Kidney tubule cell (primary cell): Measurements from ENCODE around the gene ATP6V1F.

Source experiments
- DNase-seq: peaks from one replicate; pipeline ENCODE4 v3.0.0-alpha.2; 2018; ENCODE audit warnings: low spot score

Gene ATP6V1F

GRCh38 chr7:128884561-128885369 lies 22.1 kb downstream of the ATP6V1F start:
- no peak for DNase-seq

DNA sequence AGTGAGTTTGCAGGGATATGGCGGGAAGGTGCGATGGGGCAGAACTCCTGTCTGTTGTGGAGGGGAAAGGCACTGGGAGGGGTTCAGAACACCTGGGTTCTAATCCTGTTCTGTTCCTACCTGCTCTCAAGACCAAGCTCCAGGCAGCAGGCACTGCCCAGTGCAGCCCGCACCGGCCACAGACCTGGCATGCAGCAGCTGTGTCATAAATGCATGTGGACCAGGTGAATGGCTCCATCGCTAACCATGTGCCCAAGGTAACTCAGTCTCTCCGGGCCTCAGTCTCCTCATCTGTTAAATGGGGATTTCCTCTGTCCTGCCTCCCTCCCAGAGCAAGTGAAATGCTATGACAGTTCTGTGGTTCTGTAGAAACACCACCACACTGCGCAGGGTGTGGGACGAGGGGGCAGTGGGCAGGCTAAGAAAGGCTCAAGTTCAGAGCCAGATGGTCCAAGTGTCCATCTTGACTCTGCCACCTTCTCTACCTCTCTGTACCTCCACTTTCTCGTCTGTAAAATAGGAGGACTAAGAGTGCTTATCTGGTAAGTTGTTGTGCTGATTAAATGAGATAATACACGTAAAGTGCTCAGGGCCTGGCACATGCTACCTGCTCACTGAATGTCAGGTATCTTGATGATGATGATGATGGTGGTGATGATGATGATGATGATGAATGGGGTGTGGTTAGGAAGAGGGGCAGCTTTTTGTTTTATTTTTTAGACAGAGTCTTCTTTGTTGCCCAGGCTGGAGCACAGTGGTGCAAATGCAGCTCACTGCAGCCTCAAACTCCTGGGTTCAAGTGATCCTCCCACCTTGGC lies 22.9 kb downstream of the ATP6V1F start:
- no peak for DNase-seq

- DNase-seq = no peak
These were observed 23.9 kb downstream of the ATP6V1F start for GRCh38 chr7:128886391-128887168.

GRCh38 chr7:128887169-128888038 lies 24.7 kb downstream of the ATP6V1F start:
- no peak for DNase-seq

GRCh38 chr7:128888039-128888755 lies 25.5 kb downstream of the ATP6V1F start:
- no peak for DNase-seq

DNA sequence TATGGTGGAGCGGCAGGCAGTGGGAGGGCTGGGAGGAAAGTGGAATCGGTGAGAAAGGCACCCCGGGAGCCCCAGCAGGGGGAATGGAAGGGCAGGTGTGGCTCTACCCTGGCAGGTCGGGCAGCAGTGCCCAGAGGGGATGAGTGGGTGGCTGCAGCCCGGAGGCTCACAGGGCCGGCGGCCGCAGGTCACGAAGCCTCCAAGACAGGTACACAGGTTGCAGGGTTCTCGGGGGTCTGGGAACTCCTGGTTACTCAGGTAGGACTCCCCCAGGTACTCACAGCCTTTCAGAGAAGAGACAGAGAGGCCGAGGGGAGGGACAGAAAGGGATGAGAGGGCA lies 26.1 kb downstream of the ATP6V1F start:
- no peak for DNase-seq

DNA sequence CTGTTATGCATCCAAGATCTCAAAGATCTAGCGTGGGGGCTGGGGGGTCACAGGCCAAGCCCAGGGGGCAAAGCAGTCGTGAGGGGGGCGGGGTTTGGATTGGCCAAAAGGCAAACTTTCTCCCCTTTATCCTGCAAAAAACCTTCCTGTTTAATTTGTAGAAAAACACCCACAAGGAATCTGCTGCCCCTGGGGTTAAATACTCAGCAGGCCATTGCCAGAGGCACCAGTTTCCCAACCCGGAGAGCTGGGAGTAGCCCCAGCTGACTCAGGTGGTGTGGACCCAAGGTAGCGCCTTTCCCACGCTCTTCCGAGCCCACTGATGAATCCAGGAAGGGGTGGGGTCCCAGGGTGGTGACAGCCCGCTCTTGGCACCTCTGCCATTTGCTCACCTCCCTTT lies 26.5 kb downstream of the ATP6V1F start:
- no peak for DNase-seq

GRCh38 chr7:128890306-128891109 lies 27.9 kb downstream of the ATP6V1F start:
- no peak for DNase-seq

GRCh38 chr7:128891110-128891941 lies 28.7 kb downstream of the ATP6V1F start:
- DNase-seq = no peak

DNA sequence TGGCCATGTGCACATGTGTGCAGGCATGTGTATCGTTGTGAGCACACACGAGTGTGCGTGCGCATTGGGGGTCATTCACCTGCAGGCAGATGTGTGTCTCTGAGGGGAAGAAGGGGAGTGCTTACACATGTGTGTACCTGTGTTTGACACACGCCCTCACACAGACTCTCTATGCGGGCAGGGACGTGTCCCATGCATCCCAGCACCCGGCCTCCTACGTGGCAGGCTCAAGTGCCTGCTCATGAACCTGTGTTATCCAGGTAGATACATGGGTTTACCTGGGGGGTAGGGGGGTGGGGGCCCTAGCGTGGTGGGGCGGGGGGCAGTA lies 29.2 kb downstream of the ATP6V1F start:
- no peak for DNase-seq

DNA sequence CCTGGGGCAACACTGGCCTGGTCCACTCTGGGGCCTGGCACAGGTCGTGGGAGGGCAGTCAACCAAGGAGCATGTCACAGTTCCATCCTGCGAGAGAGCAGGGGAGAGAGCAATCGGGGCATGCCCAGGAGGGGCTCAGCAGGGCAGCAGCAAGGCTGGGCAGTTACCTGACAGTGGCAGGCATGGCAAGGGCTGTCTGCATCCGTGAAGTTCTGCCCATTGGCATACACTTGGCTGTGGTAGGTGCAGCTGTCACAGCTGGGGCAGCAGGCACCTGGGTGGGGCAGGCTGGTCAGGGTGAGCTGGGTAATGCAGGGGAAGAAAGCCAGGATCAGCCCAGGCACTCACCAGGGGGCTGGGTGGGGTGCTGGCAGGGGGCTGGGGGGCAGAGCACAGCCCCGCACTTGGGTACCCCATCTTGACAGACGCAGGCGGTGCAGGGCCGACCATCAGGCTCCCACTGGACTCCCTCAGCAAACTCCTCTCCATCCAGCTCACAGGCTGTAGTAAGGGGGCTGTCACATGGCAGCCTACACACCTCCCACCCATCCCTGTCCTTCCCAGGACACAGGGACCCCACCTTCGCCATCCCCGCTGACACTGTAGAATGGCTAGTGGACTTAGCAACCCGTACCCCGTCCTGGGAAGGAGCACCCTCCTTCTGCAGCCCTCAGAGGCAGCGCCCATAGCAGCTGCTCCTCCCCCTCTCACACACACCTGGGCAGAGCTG lies 30.0 kb downstream of the ATP6V1F start:
- no peak for DNase-seq

GRCh38 chr7:128893251-128894100 lies 30.8 kb downstream of the ATP6V1F start:
- DNase-seq = peak; percentile 74

DNA sequence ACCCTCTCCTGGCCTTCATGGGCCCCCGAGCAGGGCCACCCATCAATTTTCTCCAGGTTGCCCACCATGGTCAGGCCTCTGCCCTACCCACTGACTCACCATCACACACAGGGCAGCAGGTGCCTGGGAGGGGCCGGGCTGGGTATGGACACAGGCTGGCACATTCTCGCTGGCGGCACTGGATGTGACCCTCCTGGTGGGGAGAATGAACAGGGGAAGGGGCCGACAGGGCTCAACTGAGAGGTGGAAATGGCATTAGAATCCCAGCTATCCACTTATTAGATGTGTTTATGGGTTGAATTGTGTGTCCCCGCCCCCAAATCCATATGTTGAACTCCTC lies 31.4 kb downstream of the ATP6V1F start:
- DNase-seq = no peak

- DNase-seq = no peak
These were observed 32.7 kb downstream of the ATP6V1F start for GRCh38 chr7:128895320-128895719.

- no peak for DNase-seq
These were observed 36.7 kb downstream of the ATP6V1F start for GRCh38 chr7:128899392-128899791.

- no peak for DNase-seq
These were observed 37.6 kb downstream of the ATP6V1F start for GRCh38 chr7:128900237-128900636.

DNA sequence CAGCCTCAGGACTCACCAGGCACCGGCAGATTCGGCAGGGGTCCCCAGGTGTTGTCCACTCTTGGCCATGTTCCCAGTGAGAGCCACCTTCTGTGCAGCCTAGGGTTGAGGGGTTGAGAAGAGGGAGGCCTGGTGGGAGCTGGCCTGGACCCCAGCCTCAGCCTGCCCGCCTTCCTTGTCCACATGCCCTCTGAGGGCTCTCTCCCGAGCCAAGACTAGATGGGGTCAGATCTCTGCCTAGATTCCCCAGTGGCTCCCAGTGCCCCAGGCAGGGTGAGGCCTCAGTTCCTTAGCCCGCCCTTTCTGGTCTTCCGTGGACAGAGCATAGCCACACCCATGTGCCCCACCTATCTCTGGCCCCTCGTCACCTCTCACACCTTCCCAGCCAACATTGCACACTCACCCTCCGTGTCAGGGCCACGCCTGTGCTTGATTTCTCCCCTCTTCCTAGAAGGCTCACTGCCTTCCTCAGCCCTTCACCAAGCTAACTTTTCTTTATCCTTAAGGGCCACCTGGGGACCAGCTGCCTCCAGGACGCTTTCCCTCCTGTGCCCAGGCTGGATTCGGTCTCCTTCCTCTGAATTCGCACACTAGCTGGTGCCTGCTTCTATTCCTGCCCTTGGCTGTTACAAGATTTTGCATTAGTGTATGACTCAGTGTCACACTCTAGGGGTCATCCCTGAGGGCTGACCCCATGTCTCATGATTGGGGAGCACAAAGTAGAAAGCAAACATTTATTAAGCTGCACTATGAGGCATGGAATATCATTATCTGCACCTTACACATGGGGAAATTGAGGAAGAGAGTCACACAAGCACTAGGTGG lies 40.3 kb downstream of the ATP6V1F start:
- DNase-seq = peak; percentile 83
